Adrenal gland (tissue), 5 donors: ENCODE data around the gene SGMS1.

ENCODE experiments used
- CTCF ChIP-seq, 6 experiments: fragments of 450-650 bp in 4 of 6; fragments of 200-600 bp in 2 of 6; sonication (generic) in 1 of 6; IDR thresholded peaks; 1 replicate in 5 of 6; 2 replicates in 1 of 6; pipeline versions ENCODE4 v1.5.1 to v1.8.0; 2016 to 2021; ENCODE audit warnings: antibody characterized with exemption in 6 of 6, mild to moderate bottlenecking in 2 of 6, moderate library complexity in 1 of 6
- POLR2A ChIP-seq, 2 donors: fragments of 450-650 bp; IDR thresholded peaks; one replicate each; pipeline ENCODE4 v1.6.1; 2017; ENCODE audit warnings: antibody characterized with exemption in 2 of 2, mild to moderate bottlenecking in 2 of 2, moderate library complexity in 1 of 2
- donor health status: DM: no; HTN: no; CAD: no.

- TF ChIP-seq CTCF (IDR thresholded peaks at IDR 0.05) (no peak), POLR2A (IDR thresholded peaks at IDR 0.05) (no peak)
These were observed 311.0 kb downstream of the SGMS1 start for GRCh38 chr10:50312464-50313437.
